OCI-LY7 (cell line): Measurements from ENCODE around the gene UVRAG.

ENCODE experiments used
- EZH2phosphoT487 ChIP-seq: fragments of 200-600 bp; sonication (generic); IDR thresholded peaks from 2 replicates; pipeline ENCODE4 v1.6.1; 2018; ENCODE audit warnings: low read depth, borderline replicate concordance, mild to moderate bottlenecking, mixed run types, antibody characterized with exemption, low read length, moderate library complexity, mixed read lengths
- TF ChIP-seq, protein P1 (sequence below): fragments of 200-600 bp; sonication (generic); conservative IDR thresholded peaks from 2 replicates; pipeline ENCODE4 v1.5.1; 2014; ENCODE audit warnings: mild to moderate bottlenecking, antibody characterized with exemption, low read length, moderate library complexity, mixed read lengths

- TF ChIP-seq, protein P1, sequence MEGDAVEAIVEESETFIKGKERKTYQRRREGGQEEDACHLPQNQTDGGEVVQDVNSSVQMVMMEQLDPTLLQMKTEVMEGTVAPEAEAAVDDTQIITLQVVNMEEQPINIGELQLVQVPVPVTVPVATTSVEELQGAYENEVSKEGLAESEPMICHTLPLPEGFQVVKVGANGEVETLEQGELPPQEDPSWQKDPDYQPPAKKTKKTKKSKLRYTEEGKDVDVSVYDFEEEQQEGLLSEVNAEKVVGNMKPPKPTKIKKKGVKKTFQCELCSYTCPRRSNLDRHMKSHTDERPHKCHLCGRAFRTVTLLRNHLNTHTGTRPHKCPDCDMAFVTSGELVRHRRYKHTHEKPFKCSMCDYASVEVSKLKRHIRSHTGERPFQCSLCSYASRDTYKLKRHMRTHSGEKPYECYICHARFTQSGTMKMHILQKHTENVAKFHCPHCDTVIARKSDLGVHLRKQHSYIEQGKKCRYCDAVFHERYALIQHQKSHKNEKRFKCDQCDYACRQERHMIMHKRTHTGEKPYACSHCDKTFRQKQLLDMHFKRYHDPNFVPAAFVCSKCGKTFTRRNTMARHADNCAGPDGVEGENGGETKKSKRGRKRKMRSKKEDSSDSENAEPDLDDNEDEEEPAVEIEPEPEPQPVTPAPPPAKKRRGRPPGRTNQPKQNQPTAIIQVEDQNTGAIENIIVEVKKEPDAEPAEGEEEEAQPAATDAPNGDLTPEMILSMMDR: no peak
- TF ChIP-seq EZH2phosphoT487: no peak
Observed at GRCh38 chr11:75949023-75949672, 134.1 kb downstream of the UVRAG start.
